ENCODE data around the gene ADAMTS9.

Gene ADAMTS9

DNA sequence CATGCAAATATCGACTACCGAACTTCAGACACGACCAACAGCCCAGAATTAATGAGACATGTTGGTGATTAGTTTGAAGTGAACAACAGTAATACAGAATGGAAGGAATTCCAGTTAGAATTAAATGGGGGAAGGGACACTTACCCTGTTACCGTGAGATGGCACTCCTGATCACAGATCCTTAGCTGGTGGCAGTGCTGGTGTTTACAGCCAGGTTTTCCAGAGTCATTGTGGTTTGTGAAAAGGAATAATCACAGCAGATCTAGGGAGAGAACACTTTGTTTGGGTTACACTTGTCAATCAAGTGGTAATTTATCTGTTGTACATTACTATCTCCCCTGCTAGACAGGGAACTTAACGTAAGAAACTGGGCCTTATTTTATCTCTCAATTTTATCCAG is 217.4 kb downstream of the ADAMTS9 start:
- Histone ChIP-seq H3K27me3 (peaks cover 43% of the 10 kb centered on the region), H3K27ac (no peak overlapping the region), H3K4me3 (ENCODE audit: low read depth in 1 of 2, low read length in 1 of 2) (no peak overlapping the region), H3K9me3 (no peaks in the 10 kb centered on the region), H3K36me3 (no peaks in the 10 kb centered on the region), H3K4me1 (ENCODE audit: control insufficient read depth in 1 of 2, insufficient read depth in 1 of 2, low read depth in 1 of 2, low read length in 1 of 2) (no peaks in the 10 kb centered on the region)
- TF ChIP-seq, protein P1, sequence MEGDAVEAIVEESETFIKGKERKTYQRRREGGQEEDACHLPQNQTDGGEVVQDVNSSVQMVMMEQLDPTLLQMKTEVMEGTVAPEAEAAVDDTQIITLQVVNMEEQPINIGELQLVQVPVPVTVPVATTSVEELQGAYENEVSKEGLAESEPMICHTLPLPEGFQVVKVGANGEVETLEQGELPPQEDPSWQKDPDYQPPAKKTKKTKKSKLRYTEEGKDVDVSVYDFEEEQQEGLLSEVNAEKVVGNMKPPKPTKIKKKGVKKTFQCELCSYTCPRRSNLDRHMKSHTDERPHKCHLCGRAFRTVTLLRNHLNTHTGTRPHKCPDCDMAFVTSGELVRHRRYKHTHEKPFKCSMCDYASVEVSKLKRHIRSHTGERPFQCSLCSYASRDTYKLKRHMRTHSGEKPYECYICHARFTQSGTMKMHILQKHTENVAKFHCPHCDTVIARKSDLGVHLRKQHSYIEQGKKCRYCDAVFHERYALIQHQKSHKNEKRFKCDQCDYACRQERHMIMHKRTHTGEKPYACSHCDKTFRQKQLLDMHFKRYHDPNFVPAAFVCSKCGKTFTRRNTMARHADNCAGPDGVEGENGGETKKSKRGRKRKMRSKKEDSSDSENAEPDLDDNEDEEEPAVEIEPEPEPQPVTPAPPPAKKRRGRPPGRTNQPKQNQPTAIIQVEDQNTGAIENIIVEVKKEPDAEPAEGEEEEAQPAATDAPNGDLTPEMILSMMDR (IDR thresholded peaks at IDR 0.05): no peak

- Histone ChIP-seq H3K36me3 (no peaks in the 10 kb centered on the region), H3K4me3 (ENCODE audit: low read depth in 1 of 2, low read length in 1 of 2) (no peak overlapping the region), H3K27ac (no peak overlapping the region), H3K9me3 (no peaks in the 10 kb centered on the region), H3K27me3 (peaks cover 38% of the 10 kb centered on the region), H3K4me1 (ENCODE audit: control insufficient read depth in 1 of 2, insufficient read depth in 1 of 2, low read depth in 1 of 2, low read length in 1 of 2) (no peaks in the 10 kb centered on the region)
- TF ChIP-seq, protein P1 (IDR thresholded peaks at IDR 0.05): no peak
Observed at GRCh38 chr3:64467255-64467944, 220.4 kb downstream of the ADAMTS9 start.
